Colon (tissue), 2 donors: ENCODE results near the gene CAMKMT.
"Not testable (repeated sequence)": the region's sequence is repeated elsewhere in the genome, so short reads cannot be mapped to it uniquely, and the experiment has no call there.

Experiments used
- FAIRE-seq: peaks from 2 replicates; lab custom pipeline; 2012; peaks lifted over from hg19 to GRCh38; lab: Jason Lieb, UNC
- donor health status: control.
- donor health status: control.

The CAMKMT gene

DNA sequence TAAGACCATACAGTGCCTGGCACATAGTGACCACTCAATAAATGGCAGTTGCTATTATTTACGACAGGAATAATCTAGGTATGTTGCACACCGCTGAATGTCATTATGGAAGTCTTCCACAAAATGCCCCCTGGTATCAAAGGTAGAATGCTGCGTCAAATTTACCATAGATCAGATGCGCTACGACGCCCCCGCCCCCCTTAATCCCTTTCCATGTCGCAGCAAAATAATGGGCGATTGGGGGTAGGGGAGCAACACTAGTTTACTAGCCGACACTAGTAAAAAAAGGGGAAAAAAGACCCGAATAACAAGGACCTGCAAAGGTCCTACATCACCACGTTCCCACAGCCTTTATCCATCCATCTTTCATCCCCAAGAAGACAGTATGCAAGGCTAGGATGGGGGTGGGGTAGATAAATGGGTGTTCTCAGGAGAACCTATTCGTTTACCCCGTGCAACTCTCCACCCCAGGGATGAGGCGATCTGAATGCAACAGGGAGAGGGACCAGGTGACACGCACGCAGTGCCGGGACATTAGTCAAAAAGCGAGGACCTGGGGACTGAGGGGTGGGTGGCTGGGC, 908 bp upstream of the CAMKMT start:
- no peak for FAIRE-seq

DNA sequence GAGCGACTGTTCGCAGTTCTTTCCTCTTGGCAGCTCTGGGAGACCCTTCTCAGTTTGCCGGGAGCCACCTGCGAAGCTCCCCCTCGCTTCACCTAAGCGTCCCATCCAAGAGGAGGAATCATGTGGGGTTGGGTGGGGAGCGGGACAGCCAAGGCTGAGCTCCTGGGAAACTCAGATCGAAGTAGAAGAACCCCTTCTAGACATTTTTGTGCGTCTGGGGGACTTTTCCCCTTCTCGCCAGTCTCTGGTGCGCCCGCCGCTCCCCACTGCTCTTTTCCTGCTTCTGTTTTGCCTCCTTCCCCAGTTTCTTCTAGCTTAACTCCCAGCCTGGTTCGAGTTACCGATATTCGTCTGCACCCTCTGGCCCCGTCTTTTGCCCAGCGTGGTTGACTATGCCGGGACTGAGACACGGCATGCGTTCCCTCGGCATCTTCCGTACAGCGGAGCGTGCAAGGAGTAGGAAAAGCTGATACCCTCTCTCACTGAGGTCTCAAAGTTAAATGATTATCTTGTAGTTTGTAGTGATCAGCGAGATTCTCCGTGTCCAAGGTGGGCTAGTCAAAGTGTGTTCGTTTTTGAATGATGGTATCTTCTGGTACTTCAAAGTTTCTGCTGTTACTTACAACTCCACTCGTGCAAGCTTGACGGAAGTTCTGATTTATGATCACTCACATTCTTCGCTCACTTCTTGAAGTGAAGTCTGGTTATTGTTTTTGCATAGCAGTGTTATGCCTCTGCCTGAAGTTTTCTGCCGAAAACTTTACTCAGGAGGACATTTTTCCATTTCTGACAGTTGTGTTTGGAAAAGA, 664 bp downstream of the CAMKMT start:
- no peak for FAIRE-seq

DNA sequence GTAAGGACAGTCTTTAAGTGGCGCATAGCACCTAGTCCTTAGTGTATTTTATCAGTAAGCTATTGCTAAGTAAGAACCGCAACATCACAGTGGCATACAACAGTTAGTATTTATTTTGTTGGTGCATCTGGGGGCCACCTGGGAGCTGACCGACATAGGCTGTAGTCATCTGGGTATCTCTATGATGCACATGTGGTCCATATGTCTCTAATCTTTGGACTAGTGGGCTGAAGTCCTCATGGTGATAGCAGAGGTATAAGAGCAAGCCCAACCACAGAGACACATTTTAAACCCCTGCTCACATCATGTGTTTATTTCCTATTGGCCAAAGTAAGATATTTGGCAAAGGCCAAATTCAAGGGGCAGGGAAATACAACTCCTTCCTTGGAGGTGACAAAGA, 2.9 kb downstream of the CAMKMT start:
- FAIRE-seq: no peak

DNA sequence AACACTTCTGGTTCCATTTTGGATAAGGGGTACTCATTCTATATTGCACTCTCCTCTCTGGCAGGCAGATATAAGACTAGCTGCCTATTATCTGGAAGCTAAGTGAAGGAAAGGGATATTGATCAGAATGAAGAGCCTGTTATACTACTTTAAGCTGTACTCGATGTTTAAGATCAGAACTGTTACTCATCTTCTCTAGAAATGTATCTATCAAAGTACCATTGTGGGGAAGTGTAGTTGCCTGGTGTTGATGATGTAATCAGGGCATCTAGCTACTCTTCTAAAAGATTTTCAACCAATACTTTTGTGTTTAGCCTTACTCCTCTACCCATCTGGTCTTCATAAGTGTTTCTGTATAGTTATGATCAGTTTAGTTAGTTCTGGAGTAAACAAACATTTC, 5.8 kb downstream of the CAMKMT start:
- no peak for FAIRE-seq

DNA sequence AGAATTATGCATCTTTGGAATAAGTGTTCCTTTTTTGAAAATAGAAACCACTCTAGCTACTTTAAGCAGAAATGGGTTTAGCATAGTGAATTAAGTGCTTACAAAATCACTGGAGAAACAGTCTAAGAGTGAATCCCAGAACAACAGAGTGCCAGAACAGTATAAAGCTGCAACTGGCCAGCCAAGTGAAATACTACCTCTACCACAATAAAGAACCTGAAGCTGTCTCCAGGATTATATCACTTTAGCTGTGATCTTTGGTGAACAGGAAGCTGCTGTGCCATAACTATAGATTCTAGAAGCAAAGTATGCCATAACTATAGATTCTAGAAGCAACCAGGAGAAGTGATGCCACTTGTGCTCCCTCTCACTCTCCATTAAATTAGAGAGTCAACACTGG, 7.6 kb downstream of the CAMKMT start:
- no peak for FAIRE-seq

DNA sequence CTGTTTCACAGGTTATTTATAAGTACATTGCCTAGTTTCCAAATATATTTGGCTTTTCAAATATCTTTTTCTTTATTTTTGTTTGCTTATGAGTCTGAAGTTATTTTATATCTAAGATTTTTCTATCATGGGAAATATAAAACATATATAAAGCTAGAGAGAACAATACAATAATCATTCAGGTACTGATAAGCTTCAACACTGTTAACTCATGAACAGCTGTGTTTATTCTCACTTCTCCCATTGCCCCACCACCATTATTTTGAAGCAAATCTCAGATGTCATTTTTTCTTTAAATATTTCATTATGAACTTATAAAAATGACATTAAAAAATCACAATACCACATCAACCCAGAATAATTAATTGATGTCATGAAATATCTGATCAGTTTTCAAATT, 9.7 kb downstream of the CAMKMT start:
- no peak for FAIRE-seq

DNA sequence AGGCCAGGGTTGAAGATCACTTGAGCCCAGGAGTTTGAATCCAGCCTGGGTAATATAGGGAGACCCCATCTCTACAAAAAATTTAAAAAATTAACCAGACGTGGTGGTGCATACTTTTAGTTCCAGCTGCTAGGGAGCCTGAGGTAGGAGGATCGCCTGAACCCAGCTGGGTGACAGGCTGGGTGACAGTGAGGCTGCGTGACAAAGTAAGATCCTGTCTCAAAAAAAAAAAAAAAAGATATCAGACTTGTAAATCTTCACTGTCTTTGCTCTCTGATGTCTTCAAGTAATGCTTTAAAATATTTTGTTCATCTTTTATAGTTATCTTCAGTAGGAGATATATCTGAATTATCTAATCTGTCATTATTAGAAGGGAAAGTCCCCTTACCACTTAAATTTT, 10.5 kb downstream of the CAMKMT start:
- FAIRE-seq: no peak

DNA sequence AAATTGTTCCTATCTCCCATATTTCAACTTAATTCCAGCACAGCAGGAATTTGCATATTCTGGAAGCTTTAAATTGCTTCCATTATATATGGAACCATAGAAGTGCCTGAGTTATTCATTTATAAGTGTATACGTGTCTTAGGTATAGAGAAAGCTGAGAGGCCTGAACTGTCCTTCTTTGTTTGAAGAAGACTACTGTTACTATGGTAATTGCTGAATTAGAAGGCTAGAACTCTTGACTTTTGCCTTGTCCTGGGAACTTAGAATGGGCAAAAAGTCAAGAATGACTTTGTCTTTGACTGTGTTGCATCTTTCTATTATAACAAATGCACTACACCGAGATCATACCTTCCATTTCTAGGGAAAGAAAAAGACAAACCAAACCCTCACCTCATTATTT, 15.7 kb downstream of the CAMKMT start:
- no peak for FAIRE-seq

DNA sequence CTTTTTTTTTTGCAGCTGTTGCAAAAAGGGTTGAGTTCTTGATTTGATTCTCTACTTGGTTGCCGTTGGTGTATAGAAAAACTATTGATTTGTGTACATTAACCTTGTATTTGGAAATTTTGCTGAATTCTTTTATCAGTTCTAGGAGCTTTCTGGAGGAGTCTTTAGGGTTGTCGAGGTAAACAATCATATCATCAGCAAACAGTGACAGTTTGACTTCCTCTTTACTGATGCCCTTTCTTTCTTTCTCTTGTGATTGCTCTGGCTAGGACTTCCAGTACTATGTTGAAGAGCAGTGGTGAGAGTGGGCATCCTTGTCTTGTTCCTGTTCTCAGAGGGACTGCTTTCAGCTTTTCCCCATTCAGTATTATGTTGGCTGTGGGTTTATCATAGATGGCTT, 23.5 kb downstream of the CAMKMT start:
- not testable (repeated sequence) for FAIRE-seq

DNA sequence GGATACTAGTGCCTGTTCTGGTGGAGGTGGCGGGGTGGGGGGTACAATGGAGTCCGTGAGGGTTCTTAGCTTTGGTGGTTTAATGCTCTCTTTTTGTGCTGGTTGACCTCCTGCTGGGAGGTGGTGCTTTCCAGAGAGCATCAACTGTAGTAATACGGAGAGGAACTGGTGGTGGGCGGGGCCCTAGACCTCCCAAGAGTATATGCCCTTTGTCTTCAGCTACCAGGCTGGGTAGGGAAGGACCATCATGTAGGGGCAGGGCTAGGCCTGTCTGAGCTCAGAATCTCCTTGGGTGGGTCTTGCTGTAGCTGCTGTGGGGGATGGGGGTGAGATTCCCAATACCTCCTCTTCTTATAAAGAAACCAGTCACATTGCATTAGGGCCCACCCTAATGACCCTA, 27.1 kb downstream of the CAMKMT start:
- no peak for FAIRE-seq

DNA sequence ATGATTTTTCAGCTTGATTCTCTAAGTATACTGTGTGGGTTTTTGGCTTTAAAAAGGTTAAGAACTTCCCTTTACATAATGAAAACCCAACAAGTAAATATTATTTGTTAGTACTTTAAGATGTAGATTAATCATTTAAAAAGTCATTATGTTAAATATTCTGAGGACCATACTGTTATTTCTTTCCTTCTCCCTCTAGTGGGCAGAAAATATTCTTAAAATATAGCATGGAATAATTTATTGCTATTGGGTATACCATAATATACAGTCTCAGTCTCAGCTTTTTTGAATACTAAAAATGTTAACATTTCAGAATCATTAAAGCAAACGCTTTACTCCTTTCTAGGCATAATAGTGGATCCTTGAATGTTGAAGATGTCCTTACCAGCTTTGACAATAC, 28.1 kb downstream of the CAMKMT start:
- FAIRE-seq: no peak

DNA sequence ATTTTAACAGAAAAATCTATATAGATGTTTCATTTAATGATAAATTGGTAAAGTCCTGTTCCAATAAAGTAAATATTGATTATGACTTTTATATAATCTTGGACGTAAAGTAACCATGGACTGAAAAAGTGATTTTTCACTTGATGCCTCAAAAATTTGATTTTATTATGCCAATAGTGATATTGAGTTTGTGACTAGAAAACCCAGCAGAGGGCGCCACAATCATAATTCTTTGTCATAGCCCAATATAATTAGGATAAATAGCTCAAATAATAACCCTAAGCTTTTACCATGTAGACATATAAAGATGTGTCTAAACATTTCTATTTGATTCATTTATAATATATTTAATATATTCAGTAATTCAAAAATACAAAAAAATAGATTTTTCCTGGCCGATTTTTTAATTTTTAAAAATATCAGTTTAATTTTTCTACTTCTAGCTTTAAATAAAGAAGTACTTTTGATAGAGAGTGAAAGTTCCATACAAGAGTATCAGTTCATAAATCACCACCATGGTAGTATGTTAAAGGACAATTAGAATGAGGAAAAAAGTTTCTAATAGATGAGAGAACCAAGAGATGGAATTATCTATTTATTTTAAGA, 30.7 kb downstream of the CAMKMT start:
- peak; percentile 33 for FAIRE-seq

DNA sequence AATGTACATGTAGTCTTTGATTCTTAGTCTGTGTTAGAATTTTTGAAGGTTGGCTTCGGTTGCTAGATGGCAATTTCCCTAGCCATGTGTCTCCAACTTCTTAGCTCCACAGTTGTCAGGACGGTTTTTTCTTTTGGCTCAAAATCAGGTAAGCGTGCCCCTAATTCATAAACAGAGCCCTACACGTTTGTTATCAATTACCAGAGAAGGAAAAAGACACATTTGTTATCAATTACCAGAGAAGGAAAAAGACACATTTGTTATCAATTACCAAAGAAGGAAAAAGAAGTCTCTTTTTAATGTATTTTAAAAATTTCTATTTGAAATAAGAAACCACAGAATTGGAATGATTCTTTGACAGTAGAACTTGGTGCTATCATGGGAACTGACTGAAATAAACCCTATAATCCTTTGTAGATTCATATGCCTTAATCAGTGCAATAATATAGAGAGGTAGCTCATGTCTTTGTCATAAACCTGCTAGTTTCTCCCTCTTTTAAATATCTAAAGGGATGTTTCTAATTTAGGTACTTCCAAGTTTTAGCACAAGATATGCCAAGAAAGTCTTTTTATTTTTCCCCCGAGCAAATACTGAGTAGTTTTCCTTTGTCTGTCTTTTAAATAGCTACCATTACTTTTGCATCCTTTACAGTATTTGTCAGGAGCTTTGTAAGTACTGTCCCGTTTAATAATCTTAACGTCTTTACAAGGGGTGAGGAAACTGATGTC, 35.9 kb downstream of the CAMKMT start:
- FAIRE-seq: no peak

DNA sequence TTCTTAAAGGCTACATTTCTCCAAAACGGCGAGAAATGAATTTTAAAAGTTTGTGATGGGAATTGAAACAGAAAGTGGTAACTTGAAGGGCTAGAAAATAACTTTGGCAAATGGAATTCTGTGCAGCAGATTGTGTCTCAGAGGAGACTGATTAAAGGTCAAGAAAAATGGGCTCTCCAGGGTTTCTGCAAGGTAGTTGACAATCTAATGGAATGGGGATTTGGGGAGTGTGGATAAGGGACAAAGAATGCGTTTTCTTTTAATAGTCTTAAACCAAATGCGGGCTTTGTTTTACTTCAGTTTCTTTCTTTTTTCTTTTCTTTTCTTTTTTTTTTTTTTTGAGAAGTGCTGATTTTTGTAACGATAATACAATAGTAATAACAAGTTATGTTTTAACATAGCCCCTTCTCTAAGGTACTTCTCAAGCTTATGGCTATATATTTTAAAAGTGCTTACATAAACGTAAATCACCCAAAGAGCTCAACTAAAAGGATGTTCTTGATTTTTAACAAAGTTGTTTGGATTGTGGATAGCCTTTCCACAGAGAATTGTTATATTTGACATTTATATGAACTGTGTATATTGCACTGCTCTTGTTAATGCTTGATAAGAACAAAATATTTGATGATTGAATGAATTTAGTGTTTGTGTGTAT, 36.6 kb downstream of the CAMKMT start:
- FAIRE-seq: no peak

DNA sequence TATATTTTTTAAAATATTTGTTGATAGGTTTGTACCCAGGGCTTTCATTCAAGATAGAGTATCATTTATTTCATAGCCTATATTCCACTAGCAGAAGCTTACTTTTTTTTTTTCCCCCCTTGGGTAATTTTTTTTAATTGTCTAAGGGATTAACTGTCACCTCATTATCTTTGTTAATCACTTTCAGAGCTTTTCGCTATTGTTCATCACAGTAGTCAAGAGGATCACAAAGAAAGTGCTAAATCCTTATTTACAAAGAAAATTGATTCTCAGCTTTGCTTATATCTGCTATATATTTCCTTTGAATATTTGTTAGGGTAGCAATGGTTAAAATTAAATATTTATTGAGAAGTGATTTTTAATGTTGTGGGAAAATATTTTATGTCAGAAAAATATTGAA, 59.0 kb downstream of the CAMKMT start:
- no peak for FAIRE-seq

DNA sequence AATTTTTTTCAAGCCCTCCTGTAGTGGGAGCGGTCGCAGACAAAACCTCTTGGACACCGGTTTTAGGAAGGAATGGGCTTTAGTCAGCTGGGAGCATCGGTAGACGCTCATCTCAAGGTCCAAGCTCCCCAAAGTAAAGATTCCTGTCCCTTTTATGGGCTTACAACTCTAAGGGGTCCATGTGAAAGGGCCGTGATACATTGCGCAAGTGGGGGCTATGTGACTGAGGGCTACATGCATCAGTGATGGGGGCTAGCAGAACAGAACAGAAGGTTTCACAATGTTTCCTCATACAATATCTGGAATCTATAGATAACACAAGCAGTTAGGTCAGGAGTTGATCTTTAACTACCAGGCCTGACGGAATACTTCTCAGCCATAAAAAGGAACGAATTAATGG, 62.5 kb downstream of the CAMKMT start:
- FAIRE-seq: no peak

DNA sequence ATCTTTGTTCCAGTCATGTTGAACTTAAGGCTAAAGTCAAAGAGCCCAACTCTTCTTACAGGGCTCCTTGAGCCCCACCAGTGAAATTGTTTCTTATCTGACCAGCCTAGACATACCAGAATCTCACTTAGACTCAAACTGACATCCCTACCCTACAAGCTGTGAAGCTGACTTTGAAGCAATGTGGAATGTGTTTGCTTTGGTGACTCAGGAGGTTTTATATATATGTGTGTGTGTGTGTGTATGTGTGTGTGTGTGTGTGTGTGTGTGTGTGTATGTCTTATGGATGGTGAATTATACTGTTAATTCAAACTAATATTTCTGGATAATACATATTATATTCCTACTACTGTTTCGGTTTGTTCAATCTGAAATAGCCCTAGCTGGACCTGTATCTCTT, 67.3 kb downstream of the CAMKMT start:
- no peak for FAIRE-seq

DNA sequence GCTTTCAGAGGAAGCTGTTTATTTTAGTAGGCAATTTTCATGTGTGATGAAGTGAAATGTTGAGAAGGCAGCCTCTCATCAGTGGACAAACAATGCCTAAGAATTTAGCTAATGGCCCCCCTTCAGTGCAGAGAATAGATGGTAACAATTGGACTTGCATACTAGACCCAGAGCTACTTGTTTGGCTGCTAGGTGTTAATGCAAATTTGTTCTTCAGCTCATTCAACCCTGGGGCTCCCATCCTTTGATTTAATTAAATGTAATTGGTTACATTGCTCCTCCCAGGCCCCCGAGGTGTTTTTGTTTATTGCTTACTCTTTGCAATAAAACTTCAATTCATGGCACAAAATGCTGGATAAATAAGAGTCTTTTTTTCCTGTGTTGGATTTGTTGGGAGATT, 68.6 kb downstream of the CAMKMT start:
- no peak for FAIRE-seq

DNA sequence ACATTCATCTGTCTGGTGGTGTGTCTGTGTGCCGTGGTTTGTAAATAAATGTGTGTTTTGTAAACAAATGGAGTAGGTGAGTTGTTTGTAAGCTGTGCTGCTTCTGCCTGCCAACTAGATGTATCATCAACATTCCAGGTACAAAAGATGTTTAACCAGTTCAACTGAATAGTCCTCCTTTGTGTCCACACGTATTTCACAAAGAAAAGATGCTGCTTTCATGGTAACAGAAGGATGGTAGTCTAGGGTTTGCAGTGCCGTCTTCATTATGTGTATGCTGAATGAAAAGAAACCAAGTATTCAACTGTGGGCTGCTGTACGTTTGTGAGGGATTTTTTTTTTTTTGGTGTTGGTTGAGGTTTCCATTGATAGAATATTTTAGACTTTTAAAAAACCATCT, 72.1 kb downstream of the CAMKMT start:
- no peak for FAIRE-seq

DNA sequence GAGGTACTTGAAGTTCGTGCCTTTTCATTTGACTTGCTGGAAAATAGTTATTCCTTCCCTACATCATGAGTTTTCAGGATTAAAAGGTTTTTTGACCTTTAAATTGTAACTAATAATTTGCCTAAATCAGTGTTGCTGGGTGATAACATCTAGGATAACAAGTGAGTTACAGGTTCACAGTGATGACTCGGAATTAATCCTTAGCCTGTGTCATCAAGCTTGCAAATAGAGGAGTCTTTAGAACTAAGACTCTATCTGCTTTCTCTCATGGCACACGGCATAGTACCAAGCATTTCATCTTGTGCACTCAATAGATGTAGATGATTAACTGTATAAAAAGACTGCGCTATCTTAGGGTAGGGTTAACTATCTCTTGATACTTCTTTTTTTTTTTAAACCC, 79.5 kb downstream of the CAMKMT start:
- no peak for FAIRE-seq

DNA sequence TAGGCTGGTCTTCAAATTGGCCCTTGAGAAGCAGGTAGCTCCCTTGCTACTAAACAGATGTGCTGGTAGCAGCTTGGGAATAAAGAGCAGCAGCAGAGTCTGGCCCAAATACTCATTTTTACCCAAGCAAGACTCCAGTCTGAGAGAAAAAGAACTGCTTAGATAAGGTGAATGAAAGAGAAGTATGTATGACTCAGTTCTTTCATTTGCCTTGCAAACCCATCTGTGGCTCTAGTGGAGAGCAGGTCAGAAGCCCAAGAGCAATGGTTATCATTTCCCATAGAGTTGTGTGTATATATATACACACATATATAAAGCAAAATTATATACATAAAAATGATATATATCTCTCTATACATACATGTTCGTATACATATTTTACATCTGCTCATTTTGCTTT, 80.3 kb downstream of the CAMKMT start:
- no peak for FAIRE-seq

DNA sequence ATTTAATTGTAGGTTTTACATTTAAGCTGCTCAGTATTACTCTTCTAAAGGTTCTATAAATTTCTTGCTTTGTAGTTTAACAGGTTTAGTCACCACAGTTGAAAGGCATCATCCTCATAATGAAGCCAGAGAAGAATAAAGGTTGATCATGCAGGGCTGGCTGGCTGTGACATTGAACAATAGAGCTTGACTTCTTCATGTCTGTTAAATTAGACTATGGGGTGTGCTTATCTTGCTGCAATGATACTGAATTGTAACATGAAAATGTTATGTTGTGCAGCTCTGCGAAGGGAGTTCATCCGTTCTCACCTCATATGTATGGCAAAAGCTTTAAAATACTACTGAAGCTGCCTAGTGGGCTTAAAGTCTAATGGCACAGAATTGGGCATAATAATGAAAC, 81.8 kb downstream of the CAMKMT start:
- FAIRE-seq: no peak

DNA sequence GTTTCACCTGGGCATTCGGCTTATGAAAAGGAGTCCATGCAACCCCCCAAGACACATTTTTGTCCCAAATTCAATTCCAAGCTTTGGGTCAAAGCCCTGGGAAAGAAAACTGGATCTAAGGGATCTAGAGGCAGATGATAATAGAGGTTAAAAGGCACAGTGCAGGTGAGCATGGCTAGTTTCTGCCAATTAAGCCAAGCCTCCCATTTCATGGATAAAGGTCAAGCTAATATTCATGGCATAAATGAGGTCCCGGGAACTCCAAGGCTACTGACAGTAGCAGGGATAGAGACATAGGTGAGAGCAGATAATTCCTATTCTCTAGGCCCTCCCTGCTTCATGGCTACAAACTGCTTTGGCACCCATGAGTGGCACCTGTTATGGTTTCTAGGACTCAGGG, 83.1 kb downstream of the CAMKMT start:
- FAIRE-seq: no peak
